SU-DHL-6 (cell line): ENCODE data around the gene CAPN14.

Source experiments
- H2AFZ ChIP-seq: fragments of 200-600 bp; sonication (generic); 2 replicates; pipeline ENCODE4 v1.6.1; 2014; ENCODE audit warnings: low read depth, mild to moderate bottlenecking, moderate library complexity, mixed read lengths, antibody characterized with exemption, low read length; ENCODE audit not compliant: severe bottlenecking
- H3F3A ChIP-seq: fragments of 200-600 bp; shearing (Covaris generic); 2 replicates; pipeline ENCODE4 v1.6.0; 2016; ENCODE audit warnings: antibody characterized with exemption, mild to moderate bottlenecking; ENCODE audit not compliant: insufficient read depth
- H3K27ac ChIP-seq: fragments of 200-600 bp; sonication (generic); 2 replicates; pipeline ENCODE4 v1.5.1; 2016; ENCODE audit warnings: low read depth, mild to moderate bottlenecking, low read length, moderate library complexity, mixed read lengths
- H3K27me3 ChIP-seq: fragments of 200-600 bp; sonication (generic), shearing (Covaris generic); 2 replicates; pipeline ENCODE4 v1.6.0; 2014; ENCODE audit warnings: mild to moderate bottlenecking, low read length
- H3K36me3 ChIP-seq: fragments of 200-600 bp; sonication (generic); 2 replicates; pipeline ENCODE4 v1.6.1; 2014; ENCODE audit warnings: mild to moderate bottlenecking, low read length, mixed read lengths
- H3K4me2 ChIP-seq: fragments of 300-600, 200-600 bp; shearing (Covaris generic), sonication (generic); 2 replicates; pipeline ENCODE4 v1.6.0; 2014; ENCODE audit warnings: low read length, low read depth, mild to moderate bottlenecking; ENCODE audit not compliant: poor library complexity, severe bottlenecking
- H3K4me3 ChIP-seq: fragments of 200-600 bp; sonication (generic); 2 replicates; pipeline ENCODE4 v1.5.1; 2014; ENCODE audit warnings: antibody characterized with exemption, low read length, mild to moderate bottlenecking, mixed read lengths; ENCODE audit not compliant: insufficient read depth, poor library complexity, severe bottlenecking
- H3K79me2 ChIP-seq: fragments of 200-600 bp; sonication (generic); 2 replicates; pipeline ENCODE4 v1.6.1; 2014; ENCODE audit warnings: mild to moderate bottlenecking, low read length, moderate library complexity; ENCODE audit not compliant: insufficient read depth
- H3K9ac ChIP-seq: fragments of 200-600 bp; sonication (generic); 2 replicates; pipeline ENCODE4 v1.7.0; 2014; ENCODE audit warnings: mild to moderate bottlenecking, low read length
- H3K9me2 ChIP-seq: fragments of 200-600 bp; sonication (generic); replicated peaks from 2 replicates; pipeline ENCODE4 v1.6.1; 2014; ENCODE audit warnings: low read length; ENCODE audit not compliant: insufficient read depth
- H3K9me3 ChIP-seq: fragments of 200-600 bp; sonication (generic); 2 replicates; pipeline ENCODE4 v1.6.1; 2014; ENCODE audit warnings: low read length, mixed read lengths; ENCODE audit not compliant: insufficient read depth
- H4K20me1 ChIP-seq: fragments of 200-600 bp; sonication (generic); 2 replicates; pipeline ENCODE4 v1.6.1; 2014; ENCODE audit warnings: low read depth, mild to moderate bottlenecking, antibody characterized with exemption, low read length, moderate library complexity, mixed read lengths
- CTCF ChIP-seq: fragments of 200-600 bp; sonication (generic); IDR thresholded peaks from one replicate; pipeline ENCODE4 v1.5.1; 2017; ENCODE audit warnings: antibody characterized with exemption, mild to moderate bottlenecking, low read length, moderate library complexity; ENCODE audit not compliant: insufficient read depth, poor library complexity, severe bottlenecking
- EZH2phosphoT487 ChIP-seq: fragments of 200-600 bp; sonication (generic), shearing (Covaris generic); conservative IDR thresholded peaks from 2 replicates; pipeline ENCODE4 v1.6.1; 2018; ENCODE audit warnings: mild to moderate bottlenecking, antibody characterized with exemption, low read length, moderate library complexity, mixed read lengths

CAPN14 gene

GRCh38 chr2:31213601-31214443 lies 3.5 kb downstream of the CAPN14 start:
- Histone ChIP-seq H3K79me2 (no peaks in the 10 kb centered on the region), H3K36me3 (no peaks in the 10 kb centered on the region), H3K27ac (no peak overlapping the region), H3K4me3 (no peak overlapping the region), H2AFZ (no peak overlapping the region), H3F3A (no peaks in the 10 kb centered on the region), H4K20me1 (no peaks in the 10 kb centered on the region), H3K27me3 (no peaks in the 10 kb centered on the region), H3K9me3 (no peaks in the 10 kb centered on the region), H3K9ac (no peak overlapping the region), H3K4me2 (no peak overlapping the region), H3K9me2 (no peaks in the 10 kb centered on the region)
- TF ChIP-seq EZH2phosphoT487 = no peak
- no peak for TF ChIP-seq CTCF

- Histone ChIP-seq H3K27me3 (no peaks in the 10 kb centered on the region), H3K27ac (no peak overlapping the region), H3K36me3 (no peaks in the 10 kb centered on the region), H3K4me2 (no peak overlapping the region), H3K4me3 (no peak overlapping the region), H3K9me3 (no peaks in the 10 kb centered on the region), H3K79me2 (no peaks in the 10 kb centered on the region), H2AFZ (no peak overlapping the region), H3K9ac (no peak overlapping the region), H3F3A (no peaks in the 10 kb centered on the region), H4K20me1 (no peaks in the 10 kb centered on the region), H3K9me2 (no peaks in the 10 kb centered on the region)
- TF ChIP-seq CTCF = no peak
- no peak for TF ChIP-seq EZH2phosphoT487
Measured at GRCh38 chr2:31212659-31213600, 4.4 kb downstream of the CAPN14 start.

- Histone ChIP-seq H3K36me3 (no peaks in the 10 kb centered on the region), H3K9me2 (no peaks in the 10 kb centered on the region), H3K4me3 (no peak overlapping the region), H3K79me2 (no peaks in the 10 kb centered on the region), H3F3A (no peaks in the 10 kb centered on the region), H2AFZ (no peak overlapping the region), H3K27me3 (no peaks in the 10 kb centered on the region), H3K4me2 (no peak overlapping the region), H3K9ac (no peak overlapping the region), H4K20me1 (no peaks in the 10 kb centered on the region), H3K9me3 (no peaks in the 10 kb centered on the region), H3K27ac (no peak overlapping the region)
- TF ChIP-seq EZH2phosphoT487 (no peak), CTCF (no peak)
Measured at GRCh38 chr2:31208240-31208639, 9.1 kb downstream of the CAPN14 start.
